Activated T-cell treated with anti-CD3 and anti-CD28 coated beads for 24 hours (primary cell): ENCODE data around the gene FCN1.

Experiments used
- DNase-seq: peaks from one replicate; pipeline ENCODE4 v3.0.0-alpha.2; 2020; ENCODE audit warnings: low read depth

FCN1 gene

GRCh38 chr9:134891053-134891452 lies 26.7 kb downstream of the FCN1 start:
- no peak for DNase-seq

- no peak for DNase-seq
Observed at GRCh38 chr9:134890155-134890495, 27.6 kb downstream of the FCN1 start.

GRCh38 chr9:134889386-134890154 lies 28.1 kb downstream of the FCN1 start:
- no peak for DNase-seq

- DNase-seq = no peak
Observed at GRCh38 chr9:134888603-134889190, 29.0 kb downstream of the FCN1 start.

GRCh38 chr9:134887686-134888602 lies 29.8 kb downstream of the FCN1 start:
- no peak for DNase-seq

GRCh38 chr9:134887219-134887618 lies 30.5 kb downstream of the FCN1 start:
- DNase-seq = no peak

- no peak for DNase-seq
Observed at GRCh38 chr9:134886413-134886913, 31.2 kb downstream of the FCN1 start.

- no peak for DNase-seq
Observed at GRCh38 chr9:134885679-134886412, 31.9 kb downstream of the FCN1 start.

- DNase-seq = no peak
Observed at GRCh38 chr9:134885001-134885678, 32.6 kb downstream of the FCN1 start.

- no peak for DNase-seq
Observed at GRCh38 chr9:134884492-134884891, 33.2 kb downstream of the FCN1 start.

- no peak for DNase-seq
Observed at GRCh38 chr9:134883040-134883782, 34.5 kb downstream of the FCN1 start.

- no peak for DNase-seq
Observed at GRCh38 chr9:134882204-134882785, 35.4 kb downstream of the FCN1 start.

GRCh38 chr9:134881313-134881670 lies 36.4 kb downstream of the FCN1 start:
- DNase-seq = no peak

GRCh38 chr9:134880484-134881312 lies 37.0 kb downstream of the FCN1 start, which contains the start of gene FCN2:
FCN2 (plus strand) TSS chr9:134880810; CDS start chr9:134880822, 12 bp downstream.
- no peak for DNase-seq

GRCh38 chr9:134879664-134880483 lies 37.8 kb downstream of the FCN1 start:
- no peak for DNase-seq

- no peak for DNase-seq
Observed at GRCh38 chr9:134877541-134877940, 40.2 kb downstream of the FCN1 start.

GRCh38 chr9:134875371-134875770 lies 42.3 kb downstream of the FCN1 start:
- no peak for DNase-seq

GRCh38 chr9:134872482-134873231 lies 45.1 kb downstream of the FCN1 start:
- no peak for DNase-seq
